ENCODE measurements around the gene UBAC1.
"Not testable (repeated sequence)": the region's sequence is repeated elsewhere in the genome, so short reads cannot be mapped to it uniquely, and the experiment has no call there.

The UBAC1 gene

DNA sequence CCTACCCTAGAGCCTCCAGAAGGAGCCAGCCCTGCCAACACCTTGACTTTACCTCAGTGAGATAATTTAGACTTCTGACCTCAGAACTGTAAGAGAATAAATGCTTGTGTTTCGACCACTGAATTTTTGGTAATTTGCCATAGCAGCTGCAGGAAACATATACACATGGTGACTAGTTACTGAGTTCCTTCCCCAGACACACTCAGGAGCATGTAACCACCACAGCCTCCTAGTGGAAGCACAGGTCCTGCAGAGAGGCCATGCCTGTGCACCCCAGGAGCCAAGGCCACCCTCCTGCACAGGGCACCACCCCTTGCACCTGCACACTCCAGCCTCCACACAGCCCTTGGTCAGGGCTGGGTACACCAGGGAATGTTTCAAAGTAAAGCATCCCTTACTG, 46.3 kb downstream of the UBAC1 start:
- DNase-seq: no peak

DNA sequence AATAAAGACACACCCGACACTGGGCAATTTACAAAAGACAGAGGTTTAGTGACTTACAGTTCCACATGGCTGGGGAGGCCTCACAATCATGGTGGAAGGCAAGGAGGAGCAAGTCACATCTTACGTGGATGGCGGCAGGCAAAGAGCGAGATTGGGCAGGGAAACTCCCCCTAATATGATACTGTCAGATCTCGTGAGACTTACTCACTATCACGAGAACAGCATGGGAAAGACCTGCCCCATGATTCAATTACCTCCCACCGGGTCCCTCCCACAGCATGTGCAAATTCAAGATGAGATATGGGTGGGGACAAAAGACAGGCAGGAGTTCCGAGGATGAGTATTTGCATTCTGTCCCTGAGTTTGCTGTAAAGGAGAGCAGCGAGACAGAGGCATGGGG, 49.9 kb downstream of the UBAC1 start:
- not testable (repeated sequence) for DNase-seq

DNA sequence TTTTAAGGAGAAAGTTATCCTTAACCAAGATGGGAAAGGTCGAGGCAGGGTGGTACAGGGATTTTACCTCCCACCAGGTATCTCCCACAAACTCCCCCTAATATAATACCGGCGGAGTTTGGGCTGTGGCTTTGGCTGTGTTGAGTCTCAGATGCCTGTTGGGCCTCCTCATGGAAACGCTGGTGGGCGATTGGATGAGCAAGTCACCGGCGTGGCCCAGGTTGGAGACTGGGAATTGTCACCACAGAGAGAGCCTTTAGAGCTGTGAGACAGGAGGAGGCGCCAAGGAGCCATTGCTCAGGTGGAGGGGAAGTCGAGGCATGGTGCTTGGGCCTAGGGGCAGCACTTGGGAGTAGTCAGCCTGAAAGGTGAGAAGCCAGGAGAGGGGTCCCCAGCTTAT, 50.4 kb downstream of the UBAC1 start:
- no peak for DNase-seq

DNA sequence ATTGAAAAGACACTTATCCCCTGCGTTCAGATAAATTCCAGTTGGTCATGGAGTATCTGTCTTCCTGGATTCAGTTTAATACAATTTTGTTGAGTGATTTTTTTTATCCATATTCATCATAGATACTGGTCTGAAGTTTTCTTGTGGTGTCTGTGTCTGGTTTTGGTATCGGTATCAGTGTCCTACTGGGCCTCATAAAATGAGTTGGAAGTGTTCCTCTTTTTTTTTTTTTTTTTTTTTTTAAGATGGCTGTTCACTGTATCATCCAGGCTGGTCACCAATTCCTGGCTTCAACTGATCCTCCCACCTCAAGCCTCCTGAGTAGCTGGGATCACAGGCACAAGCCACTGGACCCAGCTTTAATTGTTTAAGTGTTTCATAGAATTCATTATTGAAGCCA, 51.0 kb downstream of the UBAC1 start:
- no peak for DNase-seq

DNA sequence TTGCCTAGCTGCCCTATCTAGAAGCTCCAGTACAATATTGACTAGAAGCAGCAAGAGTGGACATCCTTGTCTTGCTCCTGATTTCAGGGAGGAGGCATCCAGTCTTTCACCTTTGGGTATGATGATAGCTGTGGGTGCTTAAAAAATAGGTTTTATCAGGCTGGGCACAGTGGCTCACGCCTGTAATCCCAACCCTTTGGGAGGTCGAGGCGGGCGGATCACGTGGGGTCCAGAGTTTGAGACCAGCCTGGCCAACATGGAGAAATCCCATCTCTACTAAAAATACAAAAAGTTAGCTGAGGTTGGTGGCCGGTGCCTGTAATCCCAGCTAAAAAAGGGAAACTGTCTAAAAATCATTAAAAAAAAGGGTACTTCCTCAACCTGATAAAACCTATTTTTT, 51.8 kb downstream of the UBAC1 start:
- no peak for DNase-seq

DNA sequence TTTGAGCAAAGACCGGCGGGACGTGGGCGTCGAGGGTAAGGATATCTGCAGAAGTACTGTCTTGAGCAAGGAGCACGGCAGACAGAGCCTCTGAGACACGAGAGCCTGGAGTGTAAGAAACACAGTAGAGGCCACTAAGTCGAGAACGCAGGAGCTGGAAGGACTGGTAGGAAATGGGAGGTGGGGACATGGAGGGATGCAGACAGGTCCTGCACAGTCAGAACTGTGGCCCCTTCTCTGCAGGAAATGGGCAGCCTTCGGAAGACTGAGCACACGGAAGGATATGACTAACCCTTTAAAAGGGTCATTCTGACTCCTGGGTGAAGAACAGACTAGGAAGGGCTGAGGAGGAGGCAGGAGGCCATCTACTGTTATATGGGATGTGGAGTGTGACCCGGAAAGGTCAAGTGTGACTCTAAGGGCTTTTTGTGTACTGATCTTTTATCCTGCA, 52.4 kb downstream of the UBAC1 start:
- DNase-seq: no peak

DNA sequence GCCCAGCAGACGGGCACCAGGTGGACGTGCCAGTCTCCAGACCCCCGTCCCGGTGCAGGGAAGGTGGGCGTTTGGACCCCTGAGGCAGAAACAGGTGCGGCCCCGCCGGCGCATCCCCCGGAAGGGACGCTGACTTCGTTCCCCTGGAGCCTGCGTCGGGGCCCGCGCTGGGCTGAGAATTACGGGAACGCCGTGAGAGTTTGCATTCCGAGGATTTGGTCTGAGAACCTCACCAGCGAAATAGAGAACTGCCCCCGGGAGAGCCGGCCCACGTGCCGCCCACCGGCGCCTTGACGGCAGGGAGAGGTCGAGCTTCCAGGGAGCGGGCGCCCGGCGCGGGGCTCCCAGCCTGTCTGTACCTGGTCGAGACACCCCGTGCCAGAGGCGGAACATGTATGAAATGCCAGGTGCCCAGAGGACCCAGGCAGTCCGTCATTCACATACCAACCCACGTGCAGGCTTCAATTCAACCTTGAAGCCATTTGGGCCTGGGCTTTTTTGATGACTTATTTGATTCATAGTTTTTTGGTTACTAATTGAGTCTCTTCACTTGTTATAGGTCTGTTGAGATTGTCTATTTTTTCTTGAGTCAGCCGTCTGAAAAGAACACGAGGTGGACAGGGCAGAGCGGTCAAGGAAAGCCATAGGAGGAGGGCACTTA, 53.0 kb downstream of the UBAC1 start:
- DNase-seq: no peak

DNA sequence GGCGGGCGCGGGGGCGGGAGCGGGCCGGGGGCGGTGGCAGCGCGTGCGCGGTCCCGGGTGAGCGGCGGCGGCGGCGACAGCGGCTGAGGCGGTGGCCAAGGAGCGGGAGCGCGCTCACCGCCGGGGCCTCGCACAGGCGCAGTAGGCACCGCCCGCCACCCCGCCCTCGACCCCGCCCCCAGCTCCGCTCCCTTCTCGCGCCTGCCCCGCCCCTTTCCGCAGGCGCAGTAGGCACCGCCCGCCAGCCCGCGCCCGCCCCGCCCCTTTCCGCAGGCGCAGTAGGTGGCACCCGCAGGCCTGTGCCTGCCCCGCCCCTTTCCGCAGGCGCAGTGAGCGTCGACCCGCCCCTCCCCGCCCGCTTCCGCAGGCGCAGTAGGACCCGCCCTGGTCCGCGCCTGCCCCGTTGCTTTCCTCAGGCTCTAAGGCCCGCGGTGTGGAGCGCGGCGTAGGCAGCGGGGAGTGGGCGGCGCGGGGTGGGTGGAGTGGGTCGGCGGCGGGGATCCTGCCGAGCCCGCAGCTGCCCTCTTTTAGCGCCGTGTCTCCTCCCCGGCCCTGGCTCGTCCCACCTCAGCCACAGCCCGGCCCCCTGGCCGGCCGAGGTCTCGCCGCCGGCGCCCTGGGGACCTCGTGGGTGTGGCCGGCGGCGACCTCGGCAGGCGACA, 53.6 kb downstream of the UBAC1 start, which contains the start of gene CAMSAP1:
Gene CAMSAP1, minus strand, starts transcription at position 116 of the 662 bp plus-strand sequence. CDS start 387 bp downstream, outside the sequence.
- peak; percentile 87 for DNase-seq

DNA sequence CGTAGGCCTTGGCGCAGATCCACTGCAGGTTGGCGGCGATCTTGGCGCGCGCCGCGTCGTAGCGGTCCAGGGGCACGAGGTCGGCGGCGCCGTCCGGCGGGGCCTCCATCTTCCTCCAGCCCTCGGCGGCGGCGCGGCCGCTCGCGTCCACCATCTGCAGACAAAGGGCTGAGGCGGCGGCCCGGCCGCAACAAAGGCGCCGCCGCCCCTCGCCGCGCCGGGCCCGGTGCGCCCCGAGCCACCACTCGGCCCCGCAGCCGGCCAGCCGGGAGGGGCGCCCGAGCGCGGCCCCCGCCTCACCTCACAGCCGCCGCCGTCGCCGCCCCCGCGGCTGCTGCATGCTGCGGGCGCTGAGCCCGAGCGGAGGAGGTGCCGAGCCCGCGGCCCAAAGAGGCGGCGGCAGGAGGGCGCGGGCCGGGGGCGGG, 54.2 kb downstream of the UBAC1 start:
- no peak for DNase-seq

DNA sequence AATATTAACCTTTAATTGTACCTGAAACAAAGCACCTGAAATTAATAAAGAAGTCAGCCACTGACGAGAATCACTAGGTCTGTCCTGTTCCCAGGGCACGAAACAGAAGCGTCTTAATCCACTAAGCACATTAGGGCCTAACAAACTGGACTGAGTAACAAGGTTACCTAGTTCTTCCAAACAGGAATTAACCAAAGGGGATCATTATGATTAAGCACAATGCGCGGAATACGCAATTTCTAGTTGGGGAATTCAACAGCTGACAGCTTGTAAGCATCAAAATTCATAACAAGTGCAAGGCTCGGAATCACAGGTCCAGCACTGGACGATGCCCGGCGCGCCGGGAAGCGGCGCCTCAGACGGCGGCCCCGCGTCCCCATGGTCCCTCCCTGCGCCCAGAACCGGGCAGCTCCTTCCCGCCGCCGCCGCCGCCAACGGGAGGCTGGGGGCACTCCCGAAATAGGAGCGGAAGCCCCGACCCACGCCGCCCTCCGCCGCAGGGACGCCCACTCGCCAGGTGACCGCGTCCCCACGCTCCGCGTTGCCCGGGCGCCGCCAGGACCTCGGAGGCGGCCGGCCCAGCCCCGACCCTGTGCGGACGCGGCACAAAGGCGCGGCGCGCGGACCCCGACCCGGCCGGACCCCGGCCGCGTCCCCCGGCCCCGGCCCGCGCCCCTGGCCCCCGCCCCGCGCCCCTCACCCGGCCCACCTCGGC, 54.7 kb downstream of the UBAC1 start:
- no peak for DNase-seq

DNA sequence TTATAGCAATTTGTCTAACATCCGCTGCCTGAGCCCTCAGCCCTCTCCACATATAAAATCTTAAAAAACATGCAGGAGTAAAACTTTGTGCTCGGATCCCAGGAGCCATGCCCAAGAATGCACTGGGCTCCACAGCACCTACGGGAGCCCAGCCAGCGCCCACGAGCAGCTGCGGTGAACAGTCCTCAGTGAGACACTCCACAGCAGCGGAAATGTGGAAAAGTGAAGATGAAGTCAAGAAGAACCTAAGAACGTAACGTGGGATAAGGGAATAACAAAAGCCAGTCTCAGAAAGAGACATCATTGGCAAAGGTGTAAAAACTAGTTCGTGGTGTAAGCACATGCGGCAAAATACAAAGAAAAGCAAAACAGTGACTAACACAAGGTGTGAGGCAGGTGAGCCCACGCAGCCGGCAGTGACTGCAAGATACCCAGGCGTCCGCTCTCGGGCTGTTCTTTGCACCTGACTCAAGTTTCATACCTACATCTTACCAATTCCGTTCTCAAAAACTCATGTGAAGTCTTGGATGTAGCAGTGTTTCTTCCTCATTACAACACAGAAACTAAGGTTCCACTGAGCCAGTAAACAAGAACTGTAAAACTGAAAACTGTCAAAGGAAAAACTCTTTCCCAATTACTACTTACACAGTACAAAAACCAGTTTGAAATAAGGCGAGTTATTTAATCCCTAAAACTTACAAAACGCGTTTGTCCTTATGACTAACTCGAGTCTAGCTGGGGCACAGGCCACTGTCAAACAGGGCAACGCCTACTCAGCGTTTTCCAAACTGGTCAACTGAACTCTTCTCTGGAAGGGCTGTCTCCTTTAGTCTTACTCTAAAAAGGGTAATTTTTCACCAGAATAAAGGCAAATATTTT, 55.6 kb downstream of the UBAC1 start:
- DNase-seq: no peak

DNA sequence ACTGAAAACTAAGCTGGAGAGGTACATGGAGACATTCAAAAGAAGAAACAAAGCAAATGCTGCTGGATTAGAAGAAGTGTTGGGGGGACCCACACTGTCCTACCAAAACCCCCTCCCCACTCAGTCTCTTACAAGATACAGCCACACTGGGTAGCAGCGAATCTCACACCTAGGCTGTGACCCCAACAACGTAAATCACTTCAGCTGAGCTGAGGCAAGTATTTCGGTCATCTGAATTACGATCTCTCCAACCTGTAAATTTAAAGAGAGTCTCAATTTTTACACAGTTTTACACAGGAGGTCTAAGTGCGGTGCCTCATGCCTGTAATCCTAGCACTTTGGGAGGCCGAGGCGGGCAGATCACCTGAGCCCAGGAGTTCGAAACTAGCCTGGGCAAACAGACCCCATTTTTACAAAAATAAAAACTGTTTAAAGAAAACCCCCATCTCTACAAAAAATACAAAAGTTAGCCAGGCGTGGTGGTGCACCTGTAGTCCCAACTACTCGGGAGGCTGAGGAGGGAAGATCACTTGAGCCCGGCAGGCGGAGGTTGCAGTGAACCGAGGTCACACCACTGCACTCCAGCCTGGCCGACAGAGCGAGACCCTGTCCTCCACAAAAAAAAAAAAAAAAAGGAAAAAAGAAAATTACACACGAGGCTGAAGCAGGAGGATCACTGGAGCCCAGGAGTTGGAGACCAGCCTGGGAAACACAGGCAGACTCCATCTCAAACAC, 57.2 kb downstream of the UBAC1 start:
- DNase-seq: no peak

DNA sequence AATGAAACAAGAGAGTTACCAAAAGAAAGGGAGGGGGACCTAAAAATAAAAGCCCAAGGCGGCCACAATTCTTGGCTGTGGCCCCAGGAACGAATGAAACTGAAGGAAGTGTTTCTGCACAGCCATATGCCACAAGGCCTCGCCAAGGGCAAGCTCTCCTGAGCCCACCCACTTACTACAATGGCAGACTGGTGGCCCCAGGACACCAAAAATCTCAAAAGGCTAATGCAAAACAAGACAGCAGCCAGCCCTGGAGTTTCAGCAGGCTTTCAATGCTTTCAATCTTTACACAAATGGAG, 57.9 kb downstream of the UBAC1 start:
- no peak for DNase-seq

DNA sequence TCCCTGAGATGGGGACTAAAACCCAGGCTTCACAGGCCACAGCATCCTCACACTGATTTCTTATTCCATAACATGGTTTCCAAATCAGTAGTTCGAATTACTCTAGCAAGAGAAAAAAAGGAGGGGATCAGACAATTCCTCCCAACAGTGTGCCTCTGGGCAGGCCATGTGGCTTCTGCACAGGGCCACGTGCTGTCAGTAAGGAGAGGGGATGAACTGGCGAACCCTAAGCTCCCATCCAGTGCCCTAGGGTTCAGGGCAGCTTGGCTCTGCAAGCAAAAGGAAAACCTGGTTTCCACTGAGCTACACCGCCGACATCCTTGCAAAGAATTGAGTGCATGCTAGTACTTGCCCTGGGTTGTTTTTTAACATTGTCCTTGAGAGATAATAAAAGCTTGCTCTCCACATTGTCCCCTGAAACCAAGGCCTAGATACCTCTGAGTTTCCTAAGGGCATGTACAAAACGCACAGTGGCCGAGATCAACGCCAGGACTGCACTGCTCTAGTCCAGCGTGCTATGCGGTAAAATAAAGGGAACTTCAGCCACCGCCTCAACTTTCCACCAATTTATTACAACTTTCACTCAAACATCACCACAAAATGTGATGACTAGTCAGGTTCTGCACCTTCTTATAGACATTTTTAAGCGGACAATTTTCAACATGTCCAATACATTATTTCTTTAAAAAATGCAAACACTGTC, 58.4 kb downstream of the UBAC1 start:
- no peak for DNase-seq

DNA sequence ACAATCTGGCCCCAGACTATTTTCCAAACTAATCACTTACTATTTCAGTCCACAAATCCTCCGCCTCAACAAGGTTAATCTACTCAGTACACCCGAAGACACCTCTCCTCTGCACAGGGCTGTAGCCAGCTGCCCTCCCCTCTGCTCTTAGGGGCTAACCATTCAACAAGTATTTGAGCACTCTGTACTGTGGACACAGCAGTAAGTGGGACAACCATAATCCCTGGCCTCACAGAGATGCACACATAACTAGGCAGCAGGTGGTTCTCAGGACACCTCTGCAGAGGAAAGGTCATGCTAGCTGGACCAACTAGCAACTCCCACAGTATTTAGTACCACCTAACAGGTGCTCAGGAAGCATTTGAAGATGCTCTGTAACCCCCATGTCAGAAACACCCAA, 59.3 kb downstream of the UBAC1 start:
- no peak for DNase-seq

DNA sequence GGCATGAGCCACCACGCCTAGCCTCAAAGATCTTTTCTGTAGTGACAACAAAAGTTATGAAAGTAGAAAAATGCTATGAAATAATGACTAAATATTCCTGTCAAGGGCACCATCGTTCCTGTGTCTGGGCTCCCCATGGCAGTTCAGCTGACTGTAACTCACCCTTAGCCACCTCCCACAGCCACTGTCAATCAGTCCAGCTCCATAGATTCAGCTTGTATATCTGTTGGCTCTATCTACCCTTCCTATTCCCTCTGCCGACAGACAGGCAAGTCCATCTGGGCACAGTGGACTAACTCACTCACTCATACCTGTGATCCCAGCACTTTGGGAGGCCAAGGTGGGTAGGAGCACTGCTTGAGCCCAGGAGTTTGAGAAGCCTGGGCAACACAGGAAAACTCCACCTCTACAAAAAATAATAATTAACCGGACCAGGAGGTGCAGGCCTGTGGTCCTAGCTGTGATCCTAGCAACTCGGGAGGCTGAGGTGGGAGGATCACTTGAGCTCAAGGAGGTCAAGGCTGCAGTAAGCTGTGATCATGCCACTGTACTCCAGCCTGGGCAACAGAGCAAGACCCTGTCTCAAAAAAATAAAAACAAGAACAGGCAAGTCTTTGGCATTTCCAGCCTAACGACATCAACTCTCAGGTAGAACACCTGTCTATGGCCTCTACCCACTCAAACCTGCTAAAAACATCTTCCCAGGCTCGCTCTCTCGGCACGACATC, 60.0 kb downstream of the UBAC1 start:
- no peak for DNase-seq

DNA sequence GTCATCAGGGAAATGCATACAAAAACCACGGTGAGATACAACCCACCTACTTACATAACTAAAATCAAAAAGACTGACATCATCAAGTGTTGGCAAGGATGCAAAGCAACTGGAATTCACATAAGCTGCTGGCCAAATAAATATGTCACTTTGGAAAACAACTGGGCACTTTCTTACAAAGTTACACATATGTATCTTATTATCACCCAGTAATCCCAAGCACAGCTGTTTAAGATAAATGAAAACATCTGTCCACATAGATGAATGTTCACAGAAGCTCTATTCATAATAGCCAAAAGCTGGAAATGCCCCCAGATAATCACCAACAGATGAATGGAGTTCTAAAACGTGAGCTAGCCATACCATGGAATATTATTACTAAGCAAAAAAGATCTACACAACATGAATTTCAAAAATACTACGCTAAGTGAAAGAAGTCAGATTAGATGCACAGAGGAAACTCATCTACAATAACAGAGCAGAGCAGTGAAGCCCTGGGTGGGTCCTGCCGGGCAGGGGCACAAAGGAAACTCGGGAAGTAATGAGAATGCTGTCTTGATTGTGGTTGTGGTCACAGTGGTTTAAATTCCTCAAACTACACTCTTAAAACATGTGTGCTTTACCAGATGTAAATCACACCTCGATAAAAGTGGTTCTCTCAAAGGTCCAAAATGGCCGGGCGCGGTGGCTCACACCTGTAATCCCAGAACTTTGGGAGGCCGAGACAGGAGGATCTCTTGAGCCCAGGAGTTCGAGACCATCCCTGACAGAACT, 62.4 kb downstream of the UBAC1 start:
- DNase-seq: no peak

DNA sequence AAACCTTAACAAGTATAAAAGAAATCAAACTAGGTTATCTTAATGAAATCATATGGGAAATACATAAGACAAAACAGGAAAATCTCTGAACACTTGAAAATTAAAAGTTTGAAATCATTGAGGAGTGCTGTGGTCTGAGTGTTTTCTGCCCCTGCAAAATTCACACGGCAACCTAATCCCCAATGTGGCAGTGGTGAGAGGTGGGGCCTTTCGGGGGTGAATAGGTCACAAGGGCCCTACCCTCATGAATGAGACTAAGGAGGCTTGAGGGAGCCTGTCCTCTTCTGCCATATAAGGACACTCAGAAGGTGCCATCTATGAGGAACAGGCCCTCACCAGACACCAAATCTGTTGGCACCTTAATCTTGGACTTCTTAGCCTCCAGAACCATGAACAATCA, 64.5 kb downstream of the UBAC1 start:
- DNase-seq: no peak

DNA sequence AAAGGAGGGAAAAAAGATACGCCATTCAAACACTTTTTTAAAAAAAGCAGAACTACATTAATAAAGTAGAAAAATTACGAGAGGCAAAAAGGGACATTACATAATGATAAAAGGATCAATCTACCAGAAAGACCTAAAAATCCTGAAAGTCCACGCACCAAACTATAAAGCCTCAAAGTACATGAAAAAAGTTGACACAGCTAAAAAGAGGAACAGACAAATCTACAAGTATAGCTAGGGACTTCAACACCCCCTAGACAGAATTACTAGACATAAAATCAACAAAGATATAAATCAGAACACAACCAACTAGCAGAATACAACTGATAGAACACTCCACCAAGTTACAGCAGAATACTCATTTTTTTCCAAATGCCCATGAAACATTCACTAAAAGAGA, 65.0 kb downstream of the UBAC1 start:
- no peak for DNase-seq

DNA sequence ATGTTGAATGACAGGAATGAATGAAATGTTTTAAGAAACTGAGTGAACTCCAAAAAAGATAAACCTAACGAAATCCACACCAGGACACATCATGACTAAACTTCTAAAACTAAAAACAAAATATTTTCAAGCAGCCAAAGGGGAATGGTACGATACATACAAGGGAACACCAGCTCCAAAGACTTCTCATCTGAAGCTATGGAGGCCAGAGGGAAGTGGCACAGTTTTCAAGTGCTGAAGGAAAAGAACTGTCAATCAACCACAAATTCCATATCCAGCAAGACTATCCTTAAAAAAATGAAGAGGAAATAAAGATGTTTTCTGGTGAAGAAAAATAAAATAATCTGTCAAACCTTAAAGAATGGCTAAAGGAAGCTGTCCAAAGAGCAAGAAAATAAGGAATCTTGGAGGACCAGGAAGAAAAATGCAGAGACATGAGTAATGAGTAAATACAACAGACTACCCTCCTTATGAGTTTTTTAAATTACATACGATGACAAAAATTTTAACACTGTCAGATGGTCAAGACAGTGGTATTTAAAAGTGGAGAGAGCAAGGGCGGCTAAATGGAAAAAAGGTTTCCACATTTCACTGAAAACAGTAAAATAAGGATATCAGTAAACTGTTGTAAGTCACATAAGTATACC, 65.8 kb downstream of the UBAC1 start:
- DNase-seq: no peak
